ENCODE data around the gene MSMO1. TPM values are rescaled to one million over a fixed set of nuclear protein-coding genes. Genes with fewer than 3 reads are reported as not detected.

Gene MSMO1
- total and polyA plus RNA-seq, 2 of the 8 experiments (the other 6 are each of a cell fraction or from before 2014, with no cell fraction given), result 79.8 to 109 TPM

DNA sequence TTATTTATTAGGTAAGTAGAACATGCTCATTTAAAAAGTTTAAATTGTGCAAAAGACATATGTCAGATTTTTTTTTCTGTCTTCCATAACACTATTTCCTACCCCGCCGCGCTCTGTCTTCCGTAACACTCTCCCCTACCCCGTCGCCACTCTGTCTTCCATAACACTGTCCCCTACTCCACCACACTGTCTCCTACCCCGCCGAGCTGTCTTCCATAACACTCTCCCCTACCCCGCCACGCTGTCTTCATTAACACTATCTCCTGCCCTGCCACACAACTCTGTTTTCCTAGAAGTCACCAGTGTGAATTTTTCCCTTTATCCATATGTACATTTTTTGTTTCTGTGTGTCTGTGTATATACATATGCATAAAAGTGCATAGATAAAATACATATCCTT, 4.4 kb downstream of the MSMO1 start:
- FAIRE-seq (no peak), DNase-seq (ENCODE audit: low read depth in 1 of 2, low spot score in 2 of 2) (no peak)
- peaks cover 0 to 6% (median 3%) of the 10 kb centered on the region in 4 experiments; a peak in 4 of 7 replicates for H3K4me1 ChIP-seq (replicated peaks in 1 of 4; ENCODE audit: control insufficient read depth in 3 of 4, insufficient read depth in 4 of 4, low read length in 3 of 4)
- no peak overlapping the region for H4K5ac ChIP-seq (ENCODE audit: insufficient read length, low read depth, low read length)
- peak overlapping the region; percentile 88 to 90 for H3K4me2 ChIP-seq (ENCODE audit: insufficient read depth in 1 of 2, low read depth in 2 of 2, low read length in 2 of 2)
- H4K8ac ChIP-seq (ENCODE audit: extremely low read depth, insufficient read depth, low read length), result no peak overlapping the region
- no peak overlapping the region for H2BK20ac ChIP-seq (ENCODE audit: low read length)
- H3K9ac ChIP-seq (replicated peaks in 1 of 4; ENCODE audit: extremely low read depth in 1 of 4, low read depth in 3 of 4, low read length in 3 of 4), result peak overlapping the region in 1 of 4 experiments; percentile 7; a peak in 2 of 7 replicates
- H3K36me3 ChIP-seq (ENCODE audit: control insufficient read depth in 2 of 4, insufficient read depth in 4 of 4, low read length in 3 of 4), result peaks cover 0 to 61% (median 14%) of the 10 kb centered on the region in 4 experiments; a peak in 5 of 8 replicates
- peaks cover 3% of the 10 kb centered on the region for H3K23me2 ChIP-seq (ENCODE audit: low read depth, low read length)
- no peak overlapping the region for H2BK15ac ChIP-seq (ENCODE audit: low read length)
- H4K20me1 ChIP-seq (replicated peaks in 1 of 2; ENCODE audit: control insufficient read depth in 1 of 2, insufficient read depth in 2 of 2, low read length in 2 of 2), result peaks cover 31 to 37% of the 10 kb centered on the region in 2 experiments
- H2BK5ac ChIP-seq (ENCODE audit: low read depth, low read length), result no peak overlapping the region
- no peaks in the 10 kb centered on the region for H3K27me3 ChIP-seq (replicated peaks in 1 of 4; ENCODE audit: control insufficient read depth in 3 of 4, extremely low read depth in 1 of 4, insufficient read depth in 3 of 4, low read length in 3 of 4)
- no peak overlapping the region for H2BK12ac ChIP-seq (ENCODE audit: low read depth, low read length)
- 69% methylated on average over 10 of the region's 10 CpGs; no CpG with 5 or more reads in 1 of the 2 experiments for WGBS, 2 experiments (ENCODE audit: extremely low coverage in 1 of 2, insufficient coverage in 1 of 2, insufficient read length in 1 of 2, insufficient replicate concordance in 2 of 2, low coverage in 1 of 2, low lambda C conversion rate in 2 of 2, missing lambda C conversion rate in 1 of 2)
- H2AFZ ChIP-seq (ENCODE audit: low read length), result no peak overlapping the region
- H4K91ac ChIP-seq (replicated peaks; ENCODE audit: insufficient read length, low read length), result no peak overlapping the region
- H3K56ac ChIP-seq (replicated peaks; ENCODE audit: insufficient read length, low read depth, low read length), result no peak overlapping the region
- no peak overlapping the region for H3K4ac ChIP-seq (replicated peaks; ENCODE audit: insufficient read length, low read depth, low read length)
- TF ChIP-seq HDAC2 (IDR thresholded peaks at IDR 0.05; ENCODE audit: borderline replicate concordance in 1 of 2, low read depth in 2 of 2, low read length in 2 of 2) (no peak), POLR2AphosphoS5 (IDR thresholded peaks at IDR 0.05; ENCODE audit: low read depth, low read length) (no peak)
- H3K18ac ChIP-seq (ENCODE audit: extremely low read depth, low read length), result no peak overlapping the region
- ChIA-PET CTCF (ENCODE audit: partially characterized antibody) (interaction anchor here (0.7 to 3.2 kb wide), 6 partner anchors 11 to 200 kb away, joined by 3 to 8 read pairs (median 4); no protein-coding TSS in a partner anchor), POLR2A (ENCODE audit: partially characterized antibody) (no interaction called here)
- no peak overlapping the region for H3K14ac ChIP-seq (ENCODE audit: insufficient read length)
- H2BK120ac ChIP-seq (replicated peaks; ENCODE audit: low read depth, low read length), result no peak overlapping the region
- H3K23ac ChIP-seq (ENCODE audit: insufficient read length), result no peak overlapping the region
- peaks cover 51 to 93% of the 10 kb centered on the region in 2 experiments for H3K79me2 ChIP-seq (ENCODE audit: control insufficient read depth in 1 of 2, insufficient read depth in 2 of 2, low read length in 2 of 2)
- peak overlapping the region in 3 of 4 experiments; percentile 2 to 96 (median 93); a peak in 6 of 8 replicates for H3K4me3 ChIP-seq (ENCODE audit: extremely low read depth in 1 of 4, insufficient read depth in 2 of 4, low read depth in 3 of 4, low read length in 4 of 4)
- H3K79me1 ChIP-seq (ENCODE audit: low read depth, low read length), result no peaks in the 10 kb centered on the region; the same call in 1 of the 2 replicates
- H3K27ac ChIP-seq (ENCODE audit: low read depth, low read length), result no peak overlapping the region
- H3K9me3 ChIP-seq (ENCODE audit: insufficient read depth in 2 of 2, low read depth in 1 of 2, low read length in 1 of 2), result no peaks in the 10 kb centered on the region
- no peak overlapping the region for H2AK5ac ChIP-seq (ENCODE audit: low read depth, low read length)
